Dedifferentiated amniotic fluid mesenchymal stem cell (primary cell): ENCODE results near the gene B4GALNT4.
"Not testable (repeated sequence)": the region's sequence is repeated elsewhere in the genome, so short reads cannot be mapped to it uniquely, and the experiment has no call there.

Experiments used
- DNase-seq: peaks from one replicate; pipeline ENCODE4 v3.0.0-alpha.2; 2016; ENCODE audit errors: extremely low spot score

The B4GALNT4 gene

GRCh38 chr11:406796-407650 is 37.7 kb downstream of the B4GALNT4 start:
- no peak for DNase-seq

- DNase-seq: no peak
Observed at GRCh38 chr11:407651-408123, 38.4 kb downstream of the B4GALNT4 start.

GRCh38 chr11:408154-409007 is 39.1 kb downstream of the B4GALNT4 start:
- no peak for DNase-seq

- no peak for DNase-seq
Observed at GRCh38 chr11:409008-409599, 39.8 kb downstream of the B4GALNT4 start.

- DNase-seq: no peak
Observed at GRCh38 chr11:409600-410483, 40.5 kb downstream of the B4GALNT4 start.

- DNase-seq: not testable (repeated sequence)
Observed at GRCh38 chr11:410711-411110, 41.4 kb downstream of the B4GALNT4 start.

- DNase-seq: not testable (repeated sequence)
Observed at GRCh38 chr11:411520-411919, 42.2 kb downstream of the B4GALNT4 start.

- DNase-seq: no peak
Observed at GRCh38 chr11:412641-413119, 43.4 kb downstream of the B4GALNT4 start.

- DNase-seq: no peak
Observed at GRCh38 chr11:413120-414081, 44.1 kb downstream of the B4GALNT4 start.

- no peak for DNase-seq
Observed at GRCh38 chr11:414318-414857, 45.1 kb downstream of the B4GALNT4 start.

- no peak for DNase-seq
Observed at GRCh38 chr11:415640-416041, 46.3 kb downstream of the B4GALNT4 start.

- DNase-seq: no peak
Observed at GRCh38 chr11:416051-416756, 46.9 kb downstream of the B4GALNT4 start.

GRCh38 chr11:416757-417621 is 47.7 kb downstream of the B4GALNT4 start:
- DNase-seq: no peak

GRCh38 chr11:417652-418342 is 48.5 kb downstream of the B4GALNT4 start:
- no peak for DNase-seq

GRCh38 chr11:418343-419247 is 49.3 kb downstream of the B4GALNT4 start:
- DNase-seq: no peak
